ENCODE results near the gene PSMF1. TPM values are rescaled to one million over a fixed set of nuclear protein-coding genes. Genes with fewer than 3 reads are reported as not detected.

The PSMF1 gene
- total and polyA plus RNA-seq, 2 of the 13 experiments (the other 11 are each of a cell fraction or from before 2014, with no cell fraction given): 82.5 to 86.0 TPM

GRCh38 chr20:1119128-1119505, 715 bp downstream of the PSMF1 start (continued):
- TF ChIP-seq ZNF646 (CRISPR knock-in tag; IDR thresholded peaks at IDR 0.05) (no peak), ZMYM3 (CRISPR knock-in tag; IDR thresholded peaks at IDR 0.05) (no peak), ZNF282 (IDR thresholded peaks at IDR 0.05; ENCODE audit: partially characterized antibody) (no peak), ZNF10 (CRISPR knock-in tag; IDR thresholded peaks at IDR 0.05; ENCODE audit: borderline replicate concordance, low read depth) (no peak), NFIB (CRISPR knock-in tag; IDR thresholded peaks at IDR 0.05; ENCODE audit: borderline replicate concordance) (0 out of 2 replicates have a peak, but pooled peaks have one; percentile 12), GLI4 (CRISPR knock-in tag; IDR thresholded peaks at IDR 0.05; ENCODE audit: borderline replicate concordance) (no peak), ZNF18 (CRISPR knock-in tag; IDR thresholded peaks at IDR 0.05; ENCODE audit: insufficient replicate concordance) (no peak), ZNF207 (IDR thresholded peaks at IDR 0.05; ENCODE audit: borderline replicate concordance) (no peak), TCF12 (IDR thresholded peaks at IDR 0.05) (no peak), TCF12 (CRISPR knock-in tag; IDR thresholded peaks at IDR 0.05) (peak; percentile 45; the same call in 1 of the 2 replicates), SNRNP70 (IDR thresholded peaks at IDR 0.05; ENCODE audit: low read depth, low read length) (no peak), EED (CRISPR knock-in tag; IDR thresholded peaks at IDR 0.05) (no peak), SNAPC2 (CRISPR knock-in tag; IDR thresholded peaks at IDR 0.05) (no peak), AKNA (CRISPR knock-in tag; IDR thresholded peaks at IDR 0.05; ENCODE audit: borderline replicate concordance) (0 out of 2 replicates have a peak, but pooled peaks have one; percentile 57), ZFP37 (CRISPR knock-in tag; IDR thresholded peaks at IDR 0.05; ENCODE audit: borderline replicate concordance) (peak; percentile 66; the same call in 1 of the 2 replicates), TFAP4 (IDR thresholded peaks at IDR 0.05; ENCODE audit: borderline replicate concordance, low read depth) (peak; percentile 2; the same call in 1 of the 2 replicates), KMT2B (CRISPR knock-in tag; IDR thresholded peaks at IDR 0.05) (no peak)
